ENCODE measurements around the gene C22orf23.
"Not testable (repeated sequence)": the region's sequence is repeated elsewhere in the genome, so short reads cannot be mapped to it uniquely, and the experiment has no call there.

The C22orf23 gene

DNA sequence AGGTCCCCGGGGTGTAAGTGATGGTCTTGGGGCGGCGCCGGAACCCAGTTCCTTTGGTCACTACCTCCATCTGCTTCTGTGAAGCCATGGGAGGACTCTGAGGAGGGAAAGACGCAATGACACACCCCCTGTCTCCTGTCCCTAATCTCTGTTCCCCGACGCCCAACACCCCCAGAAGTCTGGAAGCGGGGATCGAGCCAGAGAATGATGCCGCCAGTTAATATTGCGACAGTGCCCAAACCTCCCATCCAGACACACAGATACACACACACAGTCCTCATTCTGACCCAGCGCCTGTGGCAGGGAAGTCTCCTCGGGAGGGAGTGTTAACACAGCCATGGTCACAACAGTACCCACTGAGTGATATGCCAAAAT lies 352 bp downstream of the C22orf23 start:
- peak overlapping the region; percentile 92 for H3K9ac ChIP-seq (ENCODE audit: low read length)
- no peaks in the 10 kb centered on the region for H3K36me3 ChIP-seq (ENCODE audit: low read length)
- no peaks in the 10 kb centered on the region for H3K9me3 ChIP-seq (ENCODE audit: insufficient read depth, low read length)
- peaks cover 24% of the 10 kb centered on the region for H3K79me2 ChIP-seq (ENCODE audit: insufficient read depth, low read length)
- peak overlapping the region; percentile 64 for H3K4me2 ChIP-seq (ENCODE audit: low read depth, low read length, poor library complexity, severe bottlenecking)
- H4K20me1 ChIP-seq (ENCODE audit: low read depth, low read length): no peaks in the 10 kb centered on the region
- peak overlapping the region; percentile 93 for H3K4me3 ChIP-seq (ENCODE audit: insufficient read depth, low read length, poor library complexity, severe bottlenecking)
- peak overlapping the region; percentile 92 for H2AFZ ChIP-seq (ENCODE audit: low read depth, low read length, severe bottlenecking)
- TF ChIP-seq EZH2phosphoT487 (conservative IDR thresholded peaks at IDR 0.05; ENCODE audit: low read length): no peak
- TF ChIP-seq, protein P1, sequence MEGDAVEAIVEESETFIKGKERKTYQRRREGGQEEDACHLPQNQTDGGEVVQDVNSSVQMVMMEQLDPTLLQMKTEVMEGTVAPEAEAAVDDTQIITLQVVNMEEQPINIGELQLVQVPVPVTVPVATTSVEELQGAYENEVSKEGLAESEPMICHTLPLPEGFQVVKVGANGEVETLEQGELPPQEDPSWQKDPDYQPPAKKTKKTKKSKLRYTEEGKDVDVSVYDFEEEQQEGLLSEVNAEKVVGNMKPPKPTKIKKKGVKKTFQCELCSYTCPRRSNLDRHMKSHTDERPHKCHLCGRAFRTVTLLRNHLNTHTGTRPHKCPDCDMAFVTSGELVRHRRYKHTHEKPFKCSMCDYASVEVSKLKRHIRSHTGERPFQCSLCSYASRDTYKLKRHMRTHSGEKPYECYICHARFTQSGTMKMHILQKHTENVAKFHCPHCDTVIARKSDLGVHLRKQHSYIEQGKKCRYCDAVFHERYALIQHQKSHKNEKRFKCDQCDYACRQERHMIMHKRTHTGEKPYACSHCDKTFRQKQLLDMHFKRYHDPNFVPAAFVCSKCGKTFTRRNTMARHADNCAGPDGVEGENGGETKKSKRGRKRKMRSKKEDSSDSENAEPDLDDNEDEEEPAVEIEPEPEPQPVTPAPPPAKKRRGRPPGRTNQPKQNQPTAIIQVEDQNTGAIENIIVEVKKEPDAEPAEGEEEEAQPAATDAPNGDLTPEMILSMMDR (IDR thresholded peaks at IDR 0.05; ENCODE audit: insufficient read depth, low read length, poor library complexity, severe bottlenecking): no peak
- H3K27ac ChIP-seq (ENCODE audit: low read depth, low read length): no peak overlapping the region
- H3F3A ChIP-seq (ENCODE audit: insufficient read depth): no peaks in the 10 kb centered on the region
- no peaks in the 10 kb centered on the region for H3K27me3 ChIP-seq (ENCODE audit: low read length)
- H3K9me2 ChIP-seq (replicated peaks; ENCODE audit: insufficient read depth, low read length): no peaks in the 10 kb centered on the region

DNA sequence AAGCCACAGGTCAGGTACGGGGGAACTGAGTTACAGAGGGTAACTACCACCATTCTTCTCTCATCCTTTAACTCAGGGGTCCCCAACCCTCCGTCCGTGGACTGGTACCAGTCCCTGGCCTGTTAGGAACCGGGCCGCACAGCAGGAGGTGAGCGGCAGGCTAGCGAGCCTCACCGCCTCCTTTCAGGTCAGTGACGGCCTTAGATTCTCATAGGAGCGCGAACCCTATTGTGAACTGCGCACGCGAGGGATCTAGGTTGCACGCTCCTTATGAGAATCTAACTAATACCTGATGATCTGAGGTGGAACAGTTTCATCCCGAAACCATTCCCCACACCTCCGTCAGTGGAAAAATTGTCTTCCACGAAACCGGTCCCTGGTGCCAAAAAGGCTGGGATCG lies 772 bp downstream of the C22orf23 start:
- H2AFZ ChIP-seq (ENCODE audit: low read depth, low read length, severe bottlenecking); H3F3A ChIP-seq (ENCODE audit: insufficient read depth); H3K36me3 ChIP-seq (ENCODE audit: low read length); H4K20me1 ChIP-seq (ENCODE audit: low read depth, low read length); H3K9me2 ChIP-seq (replicated peaks; ENCODE audit: insufficient read depth, low read length); H3K27ac ChIP-seq (ENCODE audit: low read depth, low read length); H3K9me3 ChIP-seq (ENCODE audit: insufficient read depth, low read length); H3K4me3 ChIP-seq (ENCODE audit: insufficient read depth, low read length, poor library complexity, severe bottlenecking); H3K27me3 ChIP-seq (ENCODE audit: low read length): not testable (repeated sequence)
- peaks cover 20% of the 10 kb centered on the region for H3K79me2 ChIP-seq (ENCODE audit: insufficient read depth, low read length)
- H3K9ac ChIP-seq (ENCODE audit: low read length): peak overlapping the region; percentile 92; the same call in 1 of the 2 replicates
- peak overlapping the region; percentile 64 for H3K4me2 ChIP-seq (ENCODE audit: low read depth, low read length, poor library complexity, severe bottlenecking)

DNA sequence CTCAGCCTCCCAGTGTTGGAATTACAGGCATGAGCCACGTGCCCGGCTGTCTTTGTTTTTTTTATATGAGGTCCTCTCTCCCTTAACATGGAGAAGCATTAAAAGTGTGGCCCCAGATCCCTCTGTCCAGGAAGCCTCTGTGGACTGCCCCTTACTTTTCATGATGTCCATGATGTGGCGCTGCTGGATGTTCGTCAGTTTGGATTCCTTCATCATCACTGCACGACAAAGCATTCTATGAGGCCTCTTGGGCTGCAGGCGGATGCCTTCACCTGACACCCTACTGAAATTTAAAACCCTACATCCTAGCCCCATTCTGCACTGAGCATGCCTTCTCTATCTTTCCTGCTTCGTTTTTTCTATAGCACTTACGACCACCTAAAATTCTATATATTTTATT lies 2.1 kb downstream of the C22orf23 start:
- no peaks in the 10 kb centered on the region for H3K9me3 ChIP-seq (ENCODE audit: insufficient read depth, low read length)
- no peaks in the 10 kb centered on the region for H3K36me3 ChIP-seq (ENCODE audit: low read length)
- no peak overlapping the region for H3K4me2 ChIP-seq (ENCODE audit: low read depth, low read length, poor library complexity, severe bottlenecking)
- TF ChIP-seq, protein P1 (IDR thresholded peaks at IDR 0.05; ENCODE audit: insufficient read depth, low read length, poor library complexity, severe bottlenecking): no peak
- TF ChIP-seq EZH2phosphoT487 (conservative IDR thresholded peaks at IDR 0.05; ENCODE audit: low read length): no peak
- H3K4me3 ChIP-seq (ENCODE audit: insufficient read depth, low read length, poor library complexity, severe bottlenecking): no peak overlapping the region
- H3K27ac ChIP-seq (ENCODE audit: low read depth, low read length): no peak overlapping the region
- H3K9ac ChIP-seq (ENCODE audit: low read length): no peak overlapping the region
- H2AFZ ChIP-seq (ENCODE audit: low read depth, low read length, severe bottlenecking): no peak overlapping the region
- H4K20me1 ChIP-seq (ENCODE audit: low read depth, low read length): no peaks in the 10 kb centered on the region
- H3F3A ChIP-seq (ENCODE audit: insufficient read depth): no peaks in the 10 kb centered on the region
- no peaks in the 10 kb centered on the region for H3K27me3 ChIP-seq (ENCODE audit: low read length)
- peaks cover 20% of the 10 kb centered on the region for H3K79me2 ChIP-seq (ENCODE audit: insufficient read depth, low read length)
- H3K9me2 ChIP-seq (replicated peaks; ENCODE audit: insufficient read depth, low read length): no peaks in the 10 kb centered on the region

GRCh38 chr22:37947142-37947795 lies 6.1 kb downstream of the C22orf23 start:
- H3K9me2 ChIP-seq (replicated peaks; ENCODE audit: insufficient read depth, low read length); H4K20me1 ChIP-seq (ENCODE audit: low read depth, low read length); H3K36me3 ChIP-seq (ENCODE audit: low read length); H3K27ac ChIP-seq (ENCODE audit: low read depth, low read length); H3K27me3 ChIP-seq (ENCODE audit: low read length); H3K79me2 ChIP-seq (ENCODE audit: insufficient read depth, low read length); H2AFZ ChIP-seq (ENCODE audit: low read depth, low read length, severe bottlenecking); H3K9me3 ChIP-seq (ENCODE audit: insufficient read depth, low read length); H3K4me2 ChIP-seq (ENCODE audit: low read depth, low read length, poor library complexity, severe bottlenecking); H3K4me3 ChIP-seq (ENCODE audit: insufficient read depth, low read length, poor library complexity, severe bottlenecking); H3F3A ChIP-seq (ENCODE audit: insufficient read depth); H3K9ac ChIP-seq (ENCODE audit: low read length): not testable (repeated sequence)

DNA sequence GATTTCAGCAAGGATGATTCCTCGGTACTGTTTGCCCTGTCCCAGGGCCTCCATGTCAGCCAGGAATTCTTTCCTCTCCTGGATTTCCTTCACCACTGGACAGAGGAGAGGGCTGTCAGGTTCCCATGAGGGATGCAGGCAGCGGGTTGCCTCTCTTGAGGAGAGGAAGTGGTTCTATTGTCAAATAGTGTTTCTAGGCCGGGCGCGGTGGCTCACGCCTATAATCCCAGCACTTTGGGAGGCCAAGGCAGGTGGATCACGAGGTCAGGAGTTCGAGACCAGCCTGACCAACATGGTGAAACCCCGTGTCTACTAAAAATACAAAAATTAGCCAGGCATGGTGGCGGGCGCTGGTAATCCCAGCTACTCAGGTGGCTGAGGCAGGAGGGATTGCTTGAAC lies 9.0 kb downstream of the C22orf23 start:
- H3K27me3 ChIP-seq (ENCODE audit: low read length); H4K20me1 ChIP-seq (ENCODE audit: low read depth, low read length); H3K4me3 ChIP-seq (ENCODE audit: insufficient read depth, low read length, poor library complexity, severe bottlenecking); H3K9me3 ChIP-seq (ENCODE audit: insufficient read depth, low read length); H3K79me2 ChIP-seq (ENCODE audit: insufficient read depth, low read length); H3K9me2 ChIP-seq (replicated peaks; ENCODE audit: insufficient read depth, low read length); H3F3A ChIP-seq (ENCODE audit: insufficient read depth); H3K36me3 ChIP-seq (ENCODE audit: low read length); H3K9ac ChIP-seq (ENCODE audit: low read length); H2AFZ ChIP-seq (ENCODE audit: low read depth, low read length, severe bottlenecking); H3K4me2 ChIP-seq (ENCODE audit: low read depth, low read length, poor library complexity, severe bottlenecking); H3K27ac ChIP-seq (ENCODE audit: low read depth, low read length): not testable (repeated sequence)
